HG03342 (cell line): ENCODE results near the gene ERBB4.

Experiments
- ATAC-seq: cut with Tn5 transposase; IDR thresholded peaks from one replicate; pipeline ENCODE4 v1.9.1; 2021; ENCODE audit warnings: mild to moderate bottlenecking, moderate library complexity; ENCODE audit not compliant: unreplicated experiment

ERBB4 gene

DNA sequence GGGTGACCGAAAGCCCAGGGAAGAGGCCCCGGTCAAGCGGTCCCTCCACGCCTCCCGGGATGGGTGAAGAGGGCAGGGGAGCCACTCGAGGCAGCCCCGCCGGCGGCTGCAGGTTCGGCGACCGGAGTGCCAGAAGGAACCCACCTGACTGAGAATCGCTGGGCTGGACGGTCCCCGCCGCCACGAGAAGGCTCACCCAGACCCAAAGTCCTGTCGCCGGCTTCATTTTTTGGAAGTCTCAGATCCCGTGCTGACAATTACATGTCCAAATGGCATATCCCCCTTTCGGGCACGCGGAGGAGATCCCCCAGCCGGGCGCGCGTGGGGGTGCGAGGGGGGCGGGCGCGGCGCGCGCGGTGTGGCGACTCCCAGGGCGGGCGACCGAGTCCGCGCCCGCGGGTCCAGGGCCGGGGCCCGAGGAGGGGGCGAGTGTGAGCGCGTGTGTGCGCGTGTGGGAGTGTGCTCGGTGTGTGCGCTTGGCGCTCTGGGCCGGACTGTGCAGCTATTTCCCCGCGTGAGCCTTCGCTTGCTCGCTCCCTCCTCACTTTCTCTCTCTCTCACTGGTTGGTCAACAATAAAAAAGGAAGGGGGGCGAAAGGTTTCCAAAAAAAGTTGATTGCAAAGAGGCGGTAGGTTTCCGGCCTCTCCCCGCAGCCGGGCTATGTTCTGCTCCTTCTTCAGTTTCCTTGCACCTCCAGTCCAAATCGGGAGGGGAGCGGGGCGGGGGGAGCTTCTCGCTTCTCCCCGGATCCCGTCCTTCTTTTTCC is at the start of gene ERBB4:
Gene ERBB4, minus strand, starts transcription at position 498 of the 767 bp plus-strand sequence. Its CDS starts 272 bp downstream, at position 226.
- ATAC-seq: no peak

DNA sequence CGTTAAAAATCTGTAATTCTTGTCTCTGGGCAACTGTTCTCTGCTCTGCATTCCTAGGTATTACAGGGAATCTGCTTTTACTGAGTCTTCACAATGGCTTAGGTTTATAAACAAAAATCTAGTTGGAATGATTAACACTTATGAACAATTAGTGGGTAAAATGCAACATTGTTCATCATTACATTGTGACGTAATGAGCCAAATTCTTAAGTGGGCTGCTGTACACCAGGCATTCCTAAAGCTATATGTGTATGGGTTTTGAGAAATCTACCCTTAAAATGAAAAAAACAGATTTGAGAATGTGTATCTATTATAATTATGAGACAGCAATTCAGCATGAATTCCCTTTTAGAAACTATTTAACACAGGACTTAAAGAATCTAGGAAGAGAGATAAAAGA is 41.5 kb upstream of the ERBB4 start:
- ATAC-seq: no peak

DNA sequence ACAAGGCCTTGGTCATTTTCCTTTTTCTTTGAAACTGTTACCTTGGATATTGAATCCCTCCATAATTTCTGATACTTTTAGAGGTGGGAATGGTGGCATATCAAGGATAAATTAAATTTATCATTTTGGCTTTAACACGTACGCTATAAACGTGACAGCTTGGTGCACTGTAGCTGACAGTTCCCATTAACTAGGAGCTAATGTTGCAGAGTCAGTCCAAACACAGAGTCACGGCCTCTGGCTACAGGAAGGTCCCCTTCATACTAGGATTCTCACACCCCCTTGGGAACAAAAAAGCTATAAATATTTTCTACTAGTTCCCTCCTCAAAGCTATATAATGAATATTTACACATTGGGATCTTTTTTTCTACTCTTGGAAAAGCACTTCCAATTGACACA is 17.7 kb upstream of the ERBB4 start:
- ATAC-seq: no peak

DNA sequence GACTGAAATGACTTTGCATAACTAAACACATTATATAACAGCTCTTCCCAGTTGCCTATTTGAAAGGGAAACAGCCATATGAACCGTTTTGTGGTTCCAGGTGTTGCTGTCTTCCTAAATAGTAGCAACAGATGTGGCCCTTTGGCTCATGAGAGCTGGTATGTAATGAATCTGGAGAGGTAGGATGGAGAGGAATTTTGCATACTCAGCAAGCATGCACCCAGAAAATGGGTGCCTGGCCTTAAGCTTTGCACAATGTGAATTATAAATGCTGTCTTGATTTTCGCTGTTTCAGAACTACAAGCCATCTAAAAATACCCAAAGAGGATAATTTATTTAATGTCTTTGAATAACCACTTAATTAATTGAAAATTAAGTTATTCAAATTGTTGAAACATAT is 15.6 kb upstream of the ERBB4 start:
- no peak for ATAC-seq

DNA sequence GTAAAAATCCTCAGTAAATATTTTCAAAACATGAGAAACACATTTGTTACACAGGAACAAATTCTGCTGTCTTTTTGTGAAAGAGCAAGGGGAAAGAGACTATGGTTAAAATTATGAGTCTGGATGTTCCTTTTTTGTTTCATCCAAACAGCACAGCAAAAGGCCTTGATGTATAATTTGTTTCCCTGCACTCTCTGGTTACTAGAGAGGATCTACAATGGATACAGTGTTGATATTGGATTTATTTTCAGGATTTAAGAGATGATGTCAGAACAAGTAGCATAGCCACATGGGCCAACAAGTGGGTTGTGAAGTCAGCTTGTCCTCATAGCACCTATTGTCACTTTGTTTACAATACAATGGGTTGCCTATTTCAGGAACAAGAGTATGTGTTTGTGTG is 11.3 kb upstream of the ERBB4 start:
- no peak for ATAC-seq

DNA sequence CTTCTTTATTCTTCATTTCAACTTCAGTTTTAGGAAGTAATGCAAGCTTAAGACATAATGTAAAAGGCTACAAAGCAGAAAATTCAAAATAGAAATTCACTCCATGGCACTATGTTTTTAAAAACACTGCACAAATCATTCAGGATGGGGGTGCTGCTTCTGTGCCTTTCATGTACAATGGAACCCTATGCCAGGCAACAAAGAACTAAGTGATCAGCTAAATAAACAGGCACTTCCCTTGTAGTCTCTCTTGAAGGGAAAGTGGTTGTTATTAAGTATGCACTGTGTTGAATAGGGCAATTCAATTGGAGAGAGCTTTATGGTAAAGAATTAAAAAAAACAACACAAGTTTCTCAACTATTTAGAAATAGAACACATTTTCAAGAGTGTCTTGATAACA is 10.9 kb upstream of the ERBB4 start:
- no peak for ATAC-seq

DNA sequence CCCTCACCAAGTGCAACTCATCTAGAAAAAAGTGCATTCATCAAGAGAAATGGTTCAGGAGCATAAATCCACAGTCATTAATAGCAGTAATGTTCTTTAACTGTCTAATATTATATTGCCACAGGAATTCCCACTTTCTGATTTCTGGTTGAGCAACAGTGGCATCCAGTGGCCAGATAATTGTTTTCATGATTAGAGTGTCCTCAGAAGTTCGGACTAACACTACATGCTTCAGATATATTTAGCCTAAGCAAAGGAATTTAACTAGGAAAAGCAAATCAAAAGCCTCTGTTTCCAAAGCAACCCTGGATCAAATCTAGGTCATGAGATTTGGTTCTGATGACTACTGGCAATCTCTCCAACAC is 9.8 kb upstream of the ERBB4 start:
- ATAC-seq: no peak

DNA sequence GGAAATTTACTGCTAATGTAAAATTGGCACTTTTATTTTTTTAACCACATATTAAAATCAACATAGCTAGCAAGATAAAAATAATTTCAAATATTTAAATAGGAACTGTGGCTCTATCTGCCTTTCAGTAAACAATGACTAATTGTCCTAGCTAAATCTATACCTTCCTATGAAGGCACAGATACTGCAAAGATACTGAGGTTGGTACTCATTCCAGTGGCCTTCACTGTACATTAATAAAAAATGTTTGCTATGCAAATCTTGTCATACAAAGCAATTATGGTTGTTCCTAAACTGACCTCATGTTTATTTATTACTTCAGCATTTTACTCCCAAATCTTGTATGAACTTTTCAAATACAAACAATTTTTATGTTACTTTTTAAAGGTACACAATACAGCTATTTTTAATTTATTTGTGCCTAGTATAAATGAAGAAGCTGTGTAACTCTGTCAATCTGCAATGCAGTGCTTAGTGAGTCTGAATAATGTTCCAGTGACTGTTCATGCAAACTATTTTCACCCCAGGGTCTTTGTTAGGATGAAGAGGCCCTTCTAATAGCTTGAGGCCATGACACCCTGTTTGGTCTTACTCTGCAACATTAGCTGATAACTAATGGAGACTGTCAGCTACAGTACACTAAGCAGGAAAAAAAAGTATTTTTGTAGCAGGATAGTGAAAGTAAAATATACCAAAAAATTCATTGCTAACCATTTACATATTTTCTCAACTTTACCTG is 9.3 kb upstream of the ERBB4 start:
- ATAC-seq: no peak

DNA sequence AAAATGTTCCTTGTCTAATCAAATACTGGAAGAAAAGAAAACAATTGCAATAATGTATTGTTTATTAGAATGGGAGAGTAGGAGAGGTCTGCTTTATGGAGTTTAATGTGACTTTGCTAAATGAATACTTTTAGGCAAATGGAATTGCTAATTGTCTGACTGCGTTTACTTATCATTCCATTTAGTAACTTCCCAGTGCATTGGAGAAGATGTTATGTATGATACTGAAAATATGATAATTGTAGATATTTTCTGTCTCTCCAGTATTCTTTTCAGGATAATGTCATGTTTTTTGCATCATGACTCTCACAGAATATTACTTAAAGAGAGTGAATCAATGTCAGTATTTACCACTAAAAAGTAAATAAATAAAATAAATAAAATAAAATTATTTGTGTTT is 8.1 kb upstream of the ERBB4 start:
- no peak for ATAC-seq

DNA sequence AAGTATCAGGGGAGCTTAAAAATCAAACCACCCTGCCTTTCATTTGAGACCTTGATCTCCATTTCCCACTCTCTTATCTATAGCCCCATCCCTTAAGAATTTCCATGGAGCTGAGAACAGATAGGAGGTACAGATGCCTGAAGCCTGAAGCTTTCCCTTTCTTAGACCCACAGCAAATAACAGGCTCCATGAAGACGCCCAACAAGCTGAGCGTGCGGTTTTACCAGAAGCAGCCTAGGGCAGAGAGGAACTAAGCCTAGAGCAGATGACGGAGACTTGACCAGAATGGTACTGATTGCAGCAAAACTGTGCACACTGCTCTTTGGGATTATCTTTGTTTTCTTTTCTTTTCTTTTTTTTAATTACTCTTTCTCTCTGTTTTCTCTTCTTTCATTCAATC is 1.7 kb upstream of the ERBB4 start:
- ATAC-seq: no peak

DNA sequence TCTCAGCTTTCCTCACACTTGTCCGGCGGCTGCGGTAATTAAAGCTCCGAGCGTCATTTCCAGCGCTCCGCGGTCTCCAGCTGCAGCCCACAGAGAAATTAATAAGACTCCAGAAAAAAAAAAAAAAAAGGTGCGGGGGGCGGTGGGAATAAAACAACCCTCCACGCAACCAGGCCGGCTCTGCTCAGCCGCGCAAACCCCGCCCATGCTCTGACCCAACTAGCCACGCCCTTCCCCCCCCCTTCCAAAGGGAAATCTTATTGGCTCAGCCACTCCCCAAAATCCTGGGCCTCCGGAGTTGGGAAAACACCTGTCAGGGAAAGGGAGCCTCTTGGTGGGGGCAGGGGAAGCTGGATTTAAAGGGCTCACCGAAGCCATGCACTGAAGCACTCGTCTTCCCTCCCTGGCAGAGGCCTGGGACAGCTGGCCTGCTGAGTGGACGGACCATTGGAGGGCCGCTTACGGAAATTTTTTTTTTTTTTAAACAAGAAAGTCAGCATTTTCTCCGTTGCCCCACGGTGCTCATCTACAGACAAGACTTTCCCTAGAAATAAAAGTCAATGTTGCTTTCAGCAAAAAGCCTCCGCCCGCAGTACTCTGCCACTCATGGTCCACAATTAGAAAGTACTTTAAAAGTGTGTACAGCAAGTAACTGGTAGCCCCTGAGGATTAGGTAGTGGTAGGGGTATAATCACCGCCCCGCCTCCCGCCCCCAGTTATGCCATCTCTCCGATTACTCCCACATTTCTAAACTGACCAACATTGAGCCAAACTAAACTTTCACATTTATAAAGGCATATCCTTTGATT is 674 bp upstream of the ERBB4 start:
- ATAC-seq: no peak

DNA sequence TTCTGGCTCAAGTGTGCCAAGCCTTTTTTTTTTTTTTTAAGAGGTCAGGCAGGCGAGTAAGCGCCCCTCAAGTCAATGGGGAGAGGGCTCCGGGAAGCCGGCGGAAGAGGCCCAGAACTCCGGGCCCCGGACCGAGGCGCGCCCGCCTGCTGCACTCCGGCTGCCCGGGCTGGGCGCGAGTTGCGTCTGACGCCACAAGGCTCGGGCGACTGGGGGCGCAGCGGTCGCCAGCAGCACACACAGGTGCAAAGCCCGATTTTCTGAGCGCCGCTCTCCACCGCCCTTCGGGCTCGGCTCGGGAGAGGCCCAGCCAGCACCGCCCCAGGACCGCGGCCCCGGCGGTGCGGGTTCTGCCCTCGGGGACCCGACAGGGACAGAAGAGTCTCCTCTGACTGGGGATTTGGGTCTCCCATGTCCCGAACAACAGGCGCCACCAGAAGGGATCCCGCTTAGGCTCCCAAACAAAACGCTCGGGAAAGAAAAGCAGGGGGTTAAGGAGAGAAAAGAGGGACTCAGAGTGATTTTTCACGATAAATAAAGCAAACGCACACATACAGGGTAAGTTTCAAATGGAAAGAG is 787 bp downstream of the ERBB4 start:
- ATAC-seq: no peak

DNA sequence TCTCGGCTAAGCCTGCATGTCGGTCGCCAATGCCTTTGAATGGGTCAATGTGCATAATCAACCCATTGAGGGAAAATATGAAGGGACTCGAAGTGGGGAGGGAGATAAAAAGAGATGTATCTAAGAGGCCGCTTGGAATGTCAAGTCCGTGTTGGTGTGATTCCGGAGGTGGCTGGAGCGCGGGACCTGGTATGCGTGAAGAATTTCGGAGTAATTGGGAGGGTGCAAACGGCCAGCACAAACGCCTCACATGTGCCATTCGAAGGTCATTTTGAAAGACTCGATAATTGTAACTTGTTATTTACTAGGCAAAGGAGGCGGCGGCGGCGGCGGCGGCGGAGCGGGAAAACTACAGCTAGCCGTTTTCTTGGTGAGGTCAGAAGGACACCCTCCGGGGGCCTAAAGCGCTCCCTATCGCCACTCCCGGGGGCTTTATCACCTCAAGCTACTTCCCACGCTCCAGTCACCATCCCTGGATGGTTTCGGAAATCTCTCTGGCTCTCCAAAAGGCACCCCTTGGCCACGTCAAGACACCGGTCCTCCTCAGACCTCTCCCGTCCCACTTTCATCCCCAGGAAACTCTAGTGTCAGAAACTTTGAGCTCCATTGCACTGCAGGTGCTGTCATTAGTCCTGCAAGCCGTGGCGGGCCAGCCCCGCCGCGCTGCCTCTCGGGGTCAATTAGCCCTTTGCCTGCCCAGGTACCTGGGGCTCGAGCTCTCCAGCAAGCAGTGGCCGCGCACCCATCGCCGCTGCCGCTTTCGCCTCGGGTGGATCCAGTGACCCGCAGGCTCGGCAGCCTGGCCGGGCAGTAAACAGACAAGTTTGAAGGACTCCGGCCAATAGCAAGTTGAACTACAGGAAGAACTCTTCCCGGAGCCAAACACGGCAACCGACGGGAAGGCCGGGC is 1.5 kb downstream of the ERBB4 start:
- no peak for ATAC-seq

DNA sequence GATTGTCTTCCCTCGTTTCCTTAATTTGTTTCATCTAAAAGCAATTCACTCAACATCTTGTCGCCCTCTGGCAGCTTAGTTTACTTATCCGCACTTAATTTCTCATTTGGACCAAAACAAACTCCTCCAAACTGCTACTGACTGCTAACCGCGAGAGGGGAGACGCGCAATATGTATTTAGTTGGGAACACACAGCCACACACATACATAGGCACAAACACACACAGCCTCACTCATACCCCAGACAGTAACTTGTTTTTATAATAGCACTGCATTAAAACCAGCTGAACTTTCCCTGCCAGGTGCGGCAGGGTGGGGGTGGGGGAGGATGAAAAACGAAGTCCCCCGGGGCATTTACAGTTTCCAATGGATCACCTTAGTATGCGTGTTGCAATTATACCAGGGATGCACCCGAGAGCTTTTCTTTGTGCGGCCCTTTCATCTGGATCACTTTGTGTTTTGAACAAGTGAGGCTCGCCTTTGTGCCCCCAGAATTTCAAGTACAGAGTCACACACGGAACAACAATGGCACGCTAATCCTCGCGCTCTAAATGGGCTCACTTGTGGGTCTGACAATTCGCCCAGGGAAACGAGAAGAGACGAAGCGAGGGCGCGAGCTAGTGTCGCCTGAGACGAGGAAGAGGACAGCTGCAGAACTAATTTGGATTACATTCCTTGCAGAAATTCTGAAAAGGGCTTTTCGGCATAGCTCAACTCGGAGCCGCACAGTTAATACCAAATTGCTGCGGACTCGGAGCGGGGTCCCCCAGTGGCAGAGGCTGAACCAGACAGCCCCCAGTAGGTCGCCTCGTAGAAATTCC is 2.4 kb downstream of the ERBB4 start:
- no peak for ATAC-seq

DNA sequence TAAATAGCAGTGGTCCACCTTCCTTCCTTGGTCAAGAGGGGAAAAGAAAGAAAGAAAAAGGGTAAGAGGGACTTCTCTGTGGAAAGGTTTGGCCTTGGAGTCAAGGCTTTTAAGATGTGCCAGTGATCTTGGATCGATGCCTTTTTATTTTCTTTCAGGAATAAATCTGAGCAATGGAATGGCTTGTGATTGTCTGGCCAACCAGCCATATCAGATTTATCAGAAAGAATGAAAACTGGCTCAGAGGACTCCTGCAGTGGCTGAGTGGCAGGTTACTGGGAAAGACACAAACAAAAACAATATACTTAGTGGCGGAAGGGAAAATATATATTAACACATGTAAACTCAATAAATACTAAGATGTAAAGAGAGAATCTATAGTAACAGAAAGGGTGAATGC is 4.3 kb downstream of the ERBB4 start:
- no peak for ATAC-seq

DNA sequence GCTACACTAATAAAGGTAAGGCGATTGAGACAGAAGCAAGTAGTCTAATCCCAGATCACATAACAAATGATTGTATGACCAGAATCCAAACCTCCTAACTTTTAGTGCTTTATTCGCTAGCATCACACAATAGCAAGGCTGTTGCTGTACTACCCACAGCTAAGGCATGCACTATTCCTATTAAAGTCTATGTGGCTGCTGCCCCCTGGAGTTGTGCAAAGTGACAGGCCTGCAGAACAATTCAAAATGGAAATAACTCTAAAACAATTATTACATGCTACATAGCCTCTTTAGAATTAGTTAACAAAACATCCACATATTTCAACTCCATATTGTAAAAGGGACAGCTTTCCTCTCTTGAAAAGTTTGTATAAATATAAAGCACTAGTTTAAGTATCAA is 6.0 kb downstream of the ERBB4 start:
- no peak for ATAC-seq

DNA sequence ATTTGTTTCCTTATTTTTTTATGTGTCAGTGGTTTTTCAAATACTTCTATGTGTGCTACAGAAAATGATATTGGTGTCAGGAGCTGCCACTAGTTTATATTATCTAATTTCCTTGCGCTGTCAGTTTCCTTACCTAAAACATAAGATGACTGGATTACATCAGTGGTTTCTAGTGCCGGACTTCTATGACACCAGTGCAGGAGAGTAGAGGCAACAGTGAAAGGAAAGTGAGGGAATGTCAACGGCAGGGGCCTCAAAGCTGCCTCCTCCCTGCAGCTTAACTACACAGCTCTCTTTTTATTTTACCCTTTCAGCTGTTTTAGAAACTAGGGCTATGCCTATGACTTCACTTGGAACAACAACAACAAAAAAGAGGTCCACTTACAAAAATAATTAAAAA is 6.5 kb downstream of the ERBB4 start:
- ATAC-seq: no peak

DNA sequence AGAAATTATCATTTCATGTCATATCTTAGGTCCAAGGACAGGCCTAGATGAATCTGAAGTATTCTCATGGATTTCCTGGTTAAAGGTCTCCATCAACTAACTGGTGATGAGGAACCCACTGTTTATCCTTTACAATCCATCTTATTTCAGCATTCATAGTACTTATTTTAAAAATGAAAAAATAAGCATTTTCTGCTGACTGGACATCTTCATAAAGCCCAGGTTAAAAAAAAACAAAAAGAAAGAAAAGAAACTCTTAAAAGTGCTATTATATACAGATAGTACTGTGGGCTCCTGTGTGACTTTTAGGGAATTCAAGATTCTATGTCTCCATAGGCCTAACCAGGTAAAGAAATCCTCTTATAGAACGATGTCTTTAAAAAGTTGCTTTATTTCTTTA is 7.1 kb downstream of the ERBB4 start:
- ATAC-seq: no peak

DNA sequence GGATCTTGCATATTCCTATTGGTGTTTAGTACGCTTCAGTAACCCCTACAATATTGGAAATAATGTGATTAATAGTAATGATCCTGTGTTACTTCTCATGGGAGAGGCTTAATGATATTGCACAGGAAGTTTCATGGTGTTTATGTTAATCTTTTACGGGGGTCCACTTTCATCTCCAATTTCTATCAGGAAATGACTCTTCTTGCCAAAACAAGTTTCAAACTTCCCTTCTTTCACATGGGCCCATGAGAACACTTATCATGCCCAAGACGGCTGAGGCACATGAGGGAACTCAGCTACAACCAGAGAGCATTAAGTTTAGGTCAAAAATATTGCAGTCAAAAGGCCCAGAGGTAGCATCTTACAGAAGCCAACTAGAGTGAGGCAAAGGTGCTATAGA is 7.6 kb downstream of the ERBB4 start:
- ATAC-seq: no peak

DNA sequence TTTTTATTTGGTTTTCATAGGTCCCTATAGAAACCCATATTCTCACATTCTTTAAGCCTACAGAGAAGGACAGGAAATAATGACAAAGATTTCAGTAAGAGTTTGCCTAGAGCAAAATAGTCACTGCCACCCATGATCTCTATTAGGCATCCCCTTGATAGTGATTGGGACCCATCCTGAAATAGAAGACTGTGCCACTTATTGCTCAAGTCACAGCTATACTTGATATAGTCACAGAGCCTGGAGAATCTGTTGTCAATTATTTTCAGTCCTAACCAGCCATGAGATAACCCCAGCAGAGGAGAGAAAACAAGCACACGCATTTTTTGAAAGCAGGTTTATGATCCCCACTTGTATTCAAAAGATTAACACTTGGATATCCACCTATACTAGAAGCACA is 8.2 kb downstream of the ERBB4 start:
- no peak for ATAC-seq
